A673 (cell line): ENCODE measurements around the gene MUS81. TPM values are rescaled to one million over a fixed set of nuclear protein-coding genes. Genes with fewer than 3 reads are reported as not detected.

ENCODE experiments used
- BruUV-seq: library from RNA; stranded (reverse); fragments of 400-500 nt; replicated peaks from 2 replicates; lab custom pipeline; 2021; lab: Mats Ljungman, UMichigan
- CTCF ChIA-PET: fragments of 300-600 bp; sonication (Branson Sonifier 250); formaldehyde crosslinking; loops from one replicate; lab custom pipeline; 2022; ENCODE audit warnings: antibody characterized with exemption; lab: Charles Lee
- POLR2A ChIA-PET: fragments of 300-600 bp; sonication (Branson Sonifier 250); formaldehyde crosslinking; loops from one replicate; lab custom pipeline; 2022; ENCODE audit warnings: antibody characterized with exemption; ENCODE audit not compliant: low non-redundant PET; lab: Charles Lee
- DNase-seq: peaks from one replicate; pipeline ENCODE4 v3.0.0-alpha.2; 2015; ENCODE audit warnings: low spot score
- H3K27ac ChIP-seq: fragments of 200-600 bp; sonication (generic); 2 replicates; pipeline ENCODE4 v1.5.1; 2016; ENCODE audit warnings: mixed run types, low read depth, mild to moderate bottlenecking, mixed read lengths, antibody characterized with exemption, low read length; ENCODE audit not compliant: poor library complexity, severe bottlenecking
- H3K27me3 ChIP-seq: fragments of 200-600 bp; sonication (generic); replicated peaks from 2 replicates; pipeline ENCODE4 v1.6.1; 2017; ENCODE audit warnings: mixed run types, low read depth, mild to moderate bottlenecking, mixed read lengths, antibody characterized with exemption, low read length; ENCODE audit not compliant: insufficient read depth, poor library complexity
- H3K36me3 ChIP-seq: fragments of 200-600 bp; sonication (generic); 2 replicates; pipeline ENCODE4 v1.6.1; 2016; ENCODE audit warnings: mixed run types, mild to moderate bottlenecking, mixed read lengths, antibody characterized with exemption, low read length; ENCODE audit not compliant: insufficient read depth, poor library complexity, severe bottlenecking
- H3K4me1 ChIP-seq: fragments of 200-600 bp; sonication (generic); 2 replicates; pipeline ENCODE4 v1.6.1; 2017; ENCODE audit warnings: mixed run types, mild to moderate bottlenecking, mixed read lengths, antibody characterized with exemption, low read length; ENCODE audit not compliant: insufficient read depth, poor library complexity, severe bottlenecking
- H3K4me3 ChIP-seq: fragments of 200-600 bp; sonication (generic); 2 replicates; pipeline ENCODE4 v1.5.1; 2016; ENCODE audit warnings: low read depth, mixed run types, mild to moderate bottlenecking, mixed read lengths, low read length; ENCODE audit not compliant: poor library complexity, severe bottlenecking
- H3K9me3 ChIP-seq: fragments of 200-600 bp; sonication (generic); 2 replicates; pipeline ENCODE4 v1.6.1; 2016; ENCODE audit warnings: mixed run types, low read depth, mild to moderate bottlenecking, mixed read lengths, antibody characterized with exemption, low read length; ENCODE audit not compliant: poor library complexity, severe bottlenecking
- EZH2 ChIP-seq: fragments of 200-600 bp; sonication (generic); IDR thresholded peaks from 2 replicates; pipeline ENCODE4 v1.6.1; 2017; ENCODE audit warnings: borderline replicate concordance, low read depth, mild to moderate bottlenecking, mixed read lengths, antibody characterized with exemption, low read length; ENCODE audit not compliant: poor library complexity, severe bottlenecking
- intact Hi-C: fragments of 100-400 bp; cut with micrococcal nuclease; formaldehyde crosslinking; loops from one replicate; pipeline ENCODE4 v1.10.0; 2022; ENCODE audit not compliant: unreplicated experiment
- total RNA-seq: library from RNA; stranded (reverse); gene quantifications from 2 replicates; pipeline ENCODE4 v1.2.3, GENCODE V29; 2021
- TF ChIP-seq, protein P1 (sequence below): fragments of 300-800, 200-600 bp; sonication (generic); conservative IDR thresholded peaks from 2 replicates; pipeline ENCODE4 v1.5.1; 2017; ENCODE audit warnings: low read depth, mild to moderate bottlenecking, antibody characterized with exemption, low read length, moderate library complexity, mixed read lengths

MUS81 gene
- total RNA-seq, 1 experiment from 2014 or later: 77.4 TPM

DNA sequence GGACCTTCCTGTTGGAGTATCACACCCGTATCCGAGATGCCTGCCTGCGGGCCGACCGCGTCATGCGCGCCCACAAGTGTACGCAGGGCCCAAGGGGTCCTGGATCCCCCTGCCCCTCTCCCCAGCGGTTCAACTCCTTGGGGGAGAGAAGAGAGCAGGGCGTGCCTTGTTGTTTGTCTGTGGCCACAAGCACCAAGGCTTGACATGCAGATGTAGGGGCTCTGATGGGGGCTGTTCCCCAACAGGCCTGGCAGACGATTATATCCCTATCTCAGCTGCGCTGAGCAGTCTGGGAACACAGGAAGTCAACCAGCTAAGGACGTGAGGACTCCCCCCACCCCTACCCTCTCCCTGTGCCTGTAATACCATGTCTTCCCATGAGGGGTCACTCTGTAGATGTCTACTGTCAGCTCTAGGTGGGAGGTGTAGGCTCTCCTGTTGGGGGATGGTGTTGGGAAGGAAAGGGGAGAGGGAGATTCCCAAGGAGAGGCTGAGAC is 9.1 kb upstream of the MUS81 start:
- CTCF ChIA-PET: interaction anchor here (1.0 to 1.2 kb wide), 2 partner anchors 9 to 37 kb away, joined by 5 to 6 read pairs; partner anchors contain the start of gene FIBP
- peaks cover 50% of the 10 kb centered on the region for H3K36me3 ChIP-seq

GRCh38 chr11:65851811-65852507 is 8.3 kb upstream of the MUS81 start:
- no peak for DNase-seq
- BruUV-seq: no TSS peak
- CTCF ChIA-PET: interaction anchor here (0.5 to 1.0 kb wide), 2 partner anchors 8 to 30 kb away, joined by 6 to 7 read pairs; no protein-coding TSS in a partner anchor
- POLR2A ChIA-PET: no interaction called here
- Histone ChIP-seq H3K4me3 (no peak overlapping the region), H3K27ac (no peak overlapping the region), H3K4me1 (peaks cover 8% of the 10 kb centered on the region), H3K9me3 (no peaks in the 10 kb centered on the region), H3K27me3 (no peaks in the 10 kb centered on the region), H3K36me3 (peaks cover 57% of the 10 kb centered on the region)
- intact Hi-C loops: no loop called here
- no peak for TF ChIP-seq EZH2
- TF ChIP-seq, protein P1, sequence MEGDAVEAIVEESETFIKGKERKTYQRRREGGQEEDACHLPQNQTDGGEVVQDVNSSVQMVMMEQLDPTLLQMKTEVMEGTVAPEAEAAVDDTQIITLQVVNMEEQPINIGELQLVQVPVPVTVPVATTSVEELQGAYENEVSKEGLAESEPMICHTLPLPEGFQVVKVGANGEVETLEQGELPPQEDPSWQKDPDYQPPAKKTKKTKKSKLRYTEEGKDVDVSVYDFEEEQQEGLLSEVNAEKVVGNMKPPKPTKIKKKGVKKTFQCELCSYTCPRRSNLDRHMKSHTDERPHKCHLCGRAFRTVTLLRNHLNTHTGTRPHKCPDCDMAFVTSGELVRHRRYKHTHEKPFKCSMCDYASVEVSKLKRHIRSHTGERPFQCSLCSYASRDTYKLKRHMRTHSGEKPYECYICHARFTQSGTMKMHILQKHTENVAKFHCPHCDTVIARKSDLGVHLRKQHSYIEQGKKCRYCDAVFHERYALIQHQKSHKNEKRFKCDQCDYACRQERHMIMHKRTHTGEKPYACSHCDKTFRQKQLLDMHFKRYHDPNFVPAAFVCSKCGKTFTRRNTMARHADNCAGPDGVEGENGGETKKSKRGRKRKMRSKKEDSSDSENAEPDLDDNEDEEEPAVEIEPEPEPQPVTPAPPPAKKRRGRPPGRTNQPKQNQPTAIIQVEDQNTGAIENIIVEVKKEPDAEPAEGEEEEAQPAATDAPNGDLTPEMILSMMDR: no peak

More for the DNA sequence above, 9.1 kb upstream of the MUS81 start:
- H3K4me1 ChIP-seq: peaks cover 2% of the 10 kb centered on the region
- H3K4me3 ChIP-seq: no peak overlapping the region
- BruUV-seq: no TSS peak
- DNase-seq: peak; percentile 62
- no peak overlapping the region for H3K27ac ChIP-seq
- intact Hi-C loops: no loop called here
- H3K9me3 ChIP-seq: no peaks in the 10 kb centered on the region
- TF ChIP-seq EZH2: no peak
- TF ChIP-seq, protein P1: peak; percentile 65
- POLR2A ChIA-PET: no interaction called here
- H3K27me3 ChIP-seq: no peaks in the 10 kb centered on the region

DNA sequence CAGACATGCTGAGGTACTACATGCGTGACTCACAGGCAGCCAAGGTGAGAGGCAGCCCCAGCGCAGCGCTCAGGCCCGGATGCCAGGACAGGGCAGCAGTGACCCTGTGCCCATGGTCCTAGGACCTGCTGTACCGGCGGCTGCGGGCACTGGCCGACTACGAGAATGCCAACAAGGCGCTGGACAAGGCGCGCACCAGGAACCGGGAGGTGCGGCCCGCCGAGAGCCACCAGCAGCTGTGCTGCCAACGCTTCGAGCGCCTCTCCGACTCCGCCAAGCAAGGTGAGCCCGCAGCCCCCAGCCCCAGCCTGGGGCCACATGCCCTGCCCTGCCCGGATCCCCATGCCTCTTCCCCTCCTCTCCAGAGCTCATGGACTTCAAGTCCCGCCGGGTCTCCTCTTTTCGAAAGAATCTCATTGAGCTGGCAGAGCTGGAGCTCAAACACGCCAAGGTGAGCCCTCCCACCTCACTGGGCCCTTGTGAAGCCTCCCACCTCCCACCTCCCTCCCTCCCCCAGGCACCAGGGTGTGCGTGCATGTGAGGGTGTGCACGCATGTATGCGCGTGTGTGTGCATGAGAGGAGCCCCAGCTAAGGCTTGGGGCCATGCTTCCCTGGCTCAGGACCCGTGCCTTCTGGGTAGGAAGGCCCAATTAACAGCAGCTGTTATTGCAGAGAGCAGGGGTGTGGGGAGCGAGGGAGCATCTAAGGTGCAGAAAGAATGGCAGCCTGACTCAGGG is 7.6 kb upstream of the MUS81 start:
- POLR2A ChIA-PET: no interaction called here

More for the DNA sequence above, 7.6 kb upstream of the MUS81 start:
- no peaks in the 10 kb centered on the region for H3K9me3 ChIP-seq
- no peak overlapping the region for H3K4me3 ChIP-seq
- DNase-seq: peak; percentile 9
- peaks cover 8% of the 10 kb centered on the region for H3K4me1 ChIP-seq
- no peaks in the 10 kb centered on the region for H3K27me3 ChIP-seq
- peaks cover 57% of the 10 kb centered on the region for H3K36me3 ChIP-seq
- CTCF ChIA-PET: no interaction called here
- no TSS peak for BruUV-seq
- intact Hi-C loops: no loop called here
- TF ChIP-seq EZH2: no peak
- TF ChIP-seq, protein P1: no peak
- H3K27ac ChIP-seq: no peak overlapping the region
